HG02840 (cell line): ENCODE results near the gene ATP6V1G1.

ENCODE experiments used
- ATAC-seq: cut with Tn5 transposase; IDR thresholded peaks from one replicate; pipeline ENCODE4 v1.9.1; 2021; ENCODE audit warnings: mild to moderate bottlenecking, moderate library complexity, moderate number of reproducible peaks; ENCODE audit not compliant: unreplicated experiment, low FRiP score

The ATP6V1G1 gene

GRCh38 chr9:114587345-114588202 lies at the start of gene ATP6V1G1:
Gene ATP6V1G1, plus strand, starts transcription at chr9:114587769. Its CDS starts 70 bp downstream, at chr9:114587839.
- peak; percentile 93 for ATAC-seq

- no peak for ATAC-seq
These were observed 49.3 kb upstream of the ATP6V1G1 start for GRCh38 chr9:114538241-114538640.

- no peak for ATAC-seq
These were observed 47.7 kb upstream of the ATP6V1G1 start for GRCh38 chr9:114539701-114540380.

- no peak for ATAC-seq
These were observed 42.5 kb upstream of the ATP6V1G1 start for GRCh38 chr9:114545055-114545454.

GRCh38 chr9:114546851-114547250 lies 40.7 kb upstream of the ATP6V1G1 start:
- ATAC-seq, result no peak

- ATAC-seq, result no peak
These were observed 37.8 kb upstream of the ATP6V1G1 start for GRCh38 chr9:114549697-114550330.

GRCh38 chr9:114551750-114552685 lies 35.6 kb upstream of the ATP6V1G1 start:
- no peak for ATAC-seq

GRCh38 chr9:114552706-114553105 lies 34.9 kb upstream of the ATP6V1G1 start:
- no peak for ATAC-seq

GRCh38 chr9:114553202-114553601 lies 34.4 kb upstream of the ATP6V1G1 start:
- no peak for ATAC-seq

GRCh38 chr9:114555696-114556095 lies 31.9 kb upstream of the ATP6V1G1 start:
- no peak for ATAC-seq

GRCh38 chr9:114558027-114558675 lies 29.4 kb upstream of the ATP6V1G1 start:
- no peak for ATAC-seq

GRCh38 chr9:114559830-114560513 lies 27.6 kb upstream of the ATP6V1G1 start:
- no peak for ATAC-seq

- no peak for ATAC-seq
These were observed 26.6 kb upstream of the ATP6V1G1 start for GRCh38 chr9:114560956-114561355.

- ATAC-seq, result no peak
These were observed 25.8 kb upstream of the ATP6V1G1 start for GRCh38 chr9:114561771-114562170.

GRCh38 chr9:114565204-114565603 lies 22.4 kb upstream of the ATP6V1G1 start:
- no peak for ATAC-seq

- ATAC-seq, result no peak
These were observed 16.8 kb upstream of the ATP6V1G1 start for GRCh38 chr9:114570742-114571141.

- no peak for ATAC-seq
These were observed 16.2 kb upstream of the ATP6V1G1 start for GRCh38 chr9:114571391-114571790.

GRCh38 chr9:114572199-114572598 lies 15.4 kb upstream of the ATP6V1G1 start:
- no peak for ATAC-seq

- no peak for ATAC-seq
These were observed 13.1 kb upstream of the ATP6V1G1 start for GRCh38 chr9:114574438-114574837.
